Renal cortical epithelial cell (primary cell): ENCODE results near the gene ISY1. TPM values are rescaled to one million over a fixed set of nuclear protein-coding genes. Genes with fewer than 3 reads are reported as not detected.
"Not testable (repeated sequence)": the region's sequence is repeated elsewhere in the genome, so short reads cannot be mapped to it uniquely, and the experiment has no call there.

Experiments used
- DNase-seq: peaks from one replicate; pipeline ENCODE4 v3.0.0-alpha.2; 2011; ENCODE audit warnings: low read depth
- total RNA-seq: library from RNA; depleted of rRNA; stranded (reverse); fragments of >200 nt; gene quantifications from 2 replicates; pipeline ENCODE4 v1.2.3, GENCODE V29; 2014

ISY1 gene
- 18.7 and 19.8 TPM in 2 replicates for total RNA-seq

GRCh38 chr3:129160891-129161859, at the start of gene ISY1:
Gene ISY1, minus strand, starts transcription at chr3:129161063. Its CDS starts 88 bp downstream, at chr3:129160975.
- peak; percentile 88 for DNase-seq

GRCh38 chr3:129207479-129207878, 46.6 kb upstream of the ISY1 start:
- no peak for DNase-seq

- no peak for DNase-seq
Measured at GRCh38 chr3:129205109-129205832, 44.4 kb upstream of the ISY1 start.

GRCh38 chr3:129204473-129204872, 43.6 kb upstream of the ISY1 start:
- DNase-seq, result no peak

GRCh38 chr3:129199366-129199765, 38.5 kb upstream of the ISY1 start:
- no peak for DNase-seq

GRCh38 chr3:129197321-129197720, 36.5 kb upstream of the ISY1 start:
- no peak for DNase-seq

- no peak for DNase-seq
Measured at GRCh38 chr3:129196601-129197000, 35.7 kb upstream of the ISY1 start.

GRCh38 chr3:129195731-129196256, 34.9 kb upstream of the ISY1 start:
- DNase-seq, result peak; percentile 91

- DNase-seq, result not testable (repeated sequence)
Measured at GRCh38 chr3:129189793-129190192, 28.9 kb upstream of the ISY1 start.

GRCh38 chr3:129187857-129188256, 27.0 kb upstream of the ISY1 start:
- DNase-seq, result no peak

- no peak for DNase-seq
Measured at GRCh38 chr3:129185783-129186182, 24.9 kb upstream of the ISY1 start.

- DNase-seq, result not testable (repeated sequence)
Measured at GRCh38 chr3:129184784-129185542, 24.1 kb upstream of the ISY1 start.

- DNase-seq, result no peak
Measured at GRCh38 chr3:129184396-129184657, 23.5 kb upstream of the ISY1 start.

- DNase-seq, result peak; percentile 76
Measured at GRCh38 chr3:129183569-129184395, 22.9 kb upstream of the ISY1 start, which contains the start of gene CNBP. Gene CNBP, minus strand, starts transcription at chr3:129183896. Its CDS starts 12,139 bp downstream, at chr3:129171757.

- no peak for DNase-seq
Measured at GRCh38 chr3:129182390-129183185, 21.7 kb upstream of the ISY1 start.

- no peak for DNase-seq
Measured at GRCh38 chr3:129181819-129182218, 21.0 kb upstream of the ISY1 start.

- no peak for DNase-seq
Measured at GRCh38 chr3:129180461-129180860, 19.6 kb upstream of the ISY1 start.

GRCh38 chr3:129176051-129176450, 15.2 kb upstream of the ISY1 start:
- DNase-seq, result no peak

GRCh38 chr3:129173725-129174124, 12.9 kb upstream of the ISY1 start:
- DNase-seq, result no peak

GRCh38 chr3:129173206-129173605, 12.3 kb upstream of the ISY1 start:
- no peak for DNase-seq
